Measurements from ENCODE around the gene ZNF8.
"Not testable (repeated sequence)": the region's sequence is repeated elsewhere in the genome, so short reads cannot be mapped to it uniquely, and the experiment has no call there.

The ZNF8 gene

GRCh38 chr19:58338336-58338735 lies 59.6 kb downstream of the ZNF8 start:
- DNase-seq: no peak

GRCh38 chr19:58338825-58339558 lies 60.2 kb downstream of the ZNF8 start:
- DNase-seq: no peak

- no peak for DNase-seq
Measured at GRCh38 chr19:58345558-58345957, 66.8 kb downstream of the ZNF8 start.

GRCh38 chr19:58346961-58347929 lies 68.5 kb downstream of the ZNF8 start:
- peak; percentile 75 for DNase-seq

- DNase-seq: not testable (repeated sequence)
Measured at GRCh38 chr19:58348080-58348479, 69.3 kb downstream of the ZNF8 start.

GRCh38 chr19:58349590-58349989 lies 70.8 kb downstream of the ZNF8 start:
- DNase-seq: no peak

GRCh38 chr19:58350001-58350861 lies 71.5 kb downstream of the ZNF8 start:
- no peak for DNase-seq

GRCh38 chr19:58350871-58351557 lies 72.3 kb downstream of the ZNF8 start:
- no peak for DNase-seq

- DNase-seq: no peak
Measured at GRCh38 chr19:58351558-58351878, 72.8 kb downstream of the ZNF8 start.

GRCh38 chr19:58351990-58352755 lies 73.4 kb downstream of the ZNF8 start:
- no peak for DNase-seq
